ENCODE data around the gene PDZK1IP1.

Gene PDZK1IP1

DNA sequence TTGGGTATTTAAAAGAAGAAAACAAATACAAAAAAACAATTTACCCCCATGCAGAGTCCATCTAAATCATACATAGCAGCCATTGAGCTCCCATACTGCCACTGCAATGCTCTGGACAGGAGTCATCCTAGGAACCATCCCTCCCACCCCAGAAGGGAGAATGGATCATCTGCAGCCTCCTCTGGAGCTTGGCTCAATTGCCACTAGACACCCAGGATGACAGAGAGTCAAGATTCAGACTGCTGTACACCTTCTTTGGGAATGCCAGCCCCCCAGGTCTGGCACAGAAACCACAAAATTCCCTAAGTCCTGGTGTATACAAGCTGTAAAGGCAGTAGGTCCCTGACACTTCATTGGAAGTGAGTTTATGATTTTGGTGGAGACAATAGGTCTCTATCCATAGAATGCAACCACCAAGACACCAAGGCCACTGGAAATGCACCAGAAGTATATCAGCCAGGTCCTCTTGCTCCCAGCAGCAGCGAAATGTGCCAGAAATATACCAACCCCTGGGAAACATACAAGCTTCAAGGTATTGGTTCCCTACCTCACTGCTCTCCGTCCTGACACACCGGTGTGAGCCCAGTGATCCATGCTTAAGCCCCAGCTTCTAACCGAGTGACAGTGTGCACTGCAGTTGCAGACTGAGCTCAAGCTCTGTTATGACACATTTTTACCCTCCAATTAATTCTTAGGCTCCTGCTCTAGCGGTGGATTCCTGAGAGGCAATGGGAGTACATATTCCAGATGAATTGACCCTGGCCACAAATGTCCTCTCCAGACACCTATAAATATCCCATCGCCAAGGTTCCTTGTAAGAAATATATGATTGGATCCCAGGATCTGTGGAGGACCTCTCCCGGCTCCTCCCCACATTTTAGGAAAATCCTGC lies 37.8 kb upstream of the PDZK1IP1 start:
- no peaks in the 10 kb centered on the region for H3K27me3 Mint-ChIP-seq
- no peak overlapping the region for H3K27ac Mint-ChIP-seq (ENCODE audit: low read depth)
- peaks cover 7% of the 10 kb centered on the region for H3K36me3 Mint-ChIP-seq (ENCODE audit: insufficient read depth)
- no peak for ATAC-seq (replicated peaks; ENCODE audit: extremely low read depth, poor library complexity, severe bottlenecking)
- peaks cover 29% of the 10 kb centered on the region for H3K4me1 Mint-ChIP-seq
- DNase-seq (ENCODE audit: low spot score in 2 of 2): no peak
- no peaks in the 10 kb centered on the region for H3K9me3 Mint-ChIP-seq
- no peak overlapping the region for H3K4me3 Mint-ChIP-seq

DNA sequence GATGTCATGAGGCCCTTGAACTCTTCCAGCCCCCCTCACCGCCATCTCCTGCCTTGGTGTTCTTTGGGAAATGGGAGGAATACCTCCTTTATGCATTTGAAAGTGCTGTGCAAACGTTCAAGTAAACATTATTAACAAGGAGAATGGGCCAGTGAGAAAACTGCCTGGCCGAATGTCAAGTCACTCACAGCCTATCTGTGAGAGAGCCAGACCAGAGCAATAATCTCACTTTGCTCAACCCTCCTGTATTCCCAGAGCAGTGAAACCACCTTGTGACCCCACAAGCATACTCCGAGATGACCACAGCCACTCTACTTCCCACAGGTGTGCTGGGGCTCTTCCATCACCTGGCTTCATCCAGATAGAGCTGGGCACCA lies 37.0 kb upstream of the PDZK1IP1 start:
- Mint-ChIP-seq H3K36me3 (ENCODE audit: insufficient read depth) (peaks cover 7% of the 10 kb centered on the region), H3K27me3 (no peaks in the 10 kb centered on the region), H3K9me3 (no peaks in the 10 kb centered on the region), H3K27ac (ENCODE audit: low read depth) (no peak overlapping the region), H3K4me1 (peaks cover 23% of the 10 kb centered on the region), H3K4me3 (no peak overlapping the region)
- ATAC-seq (replicated peaks; ENCODE audit: extremely low read depth, poor library complexity, severe bottlenecking) (no peak), DNase-seq (ENCODE audit: low spot score in 2 of 2) (no peak)

DNA sequence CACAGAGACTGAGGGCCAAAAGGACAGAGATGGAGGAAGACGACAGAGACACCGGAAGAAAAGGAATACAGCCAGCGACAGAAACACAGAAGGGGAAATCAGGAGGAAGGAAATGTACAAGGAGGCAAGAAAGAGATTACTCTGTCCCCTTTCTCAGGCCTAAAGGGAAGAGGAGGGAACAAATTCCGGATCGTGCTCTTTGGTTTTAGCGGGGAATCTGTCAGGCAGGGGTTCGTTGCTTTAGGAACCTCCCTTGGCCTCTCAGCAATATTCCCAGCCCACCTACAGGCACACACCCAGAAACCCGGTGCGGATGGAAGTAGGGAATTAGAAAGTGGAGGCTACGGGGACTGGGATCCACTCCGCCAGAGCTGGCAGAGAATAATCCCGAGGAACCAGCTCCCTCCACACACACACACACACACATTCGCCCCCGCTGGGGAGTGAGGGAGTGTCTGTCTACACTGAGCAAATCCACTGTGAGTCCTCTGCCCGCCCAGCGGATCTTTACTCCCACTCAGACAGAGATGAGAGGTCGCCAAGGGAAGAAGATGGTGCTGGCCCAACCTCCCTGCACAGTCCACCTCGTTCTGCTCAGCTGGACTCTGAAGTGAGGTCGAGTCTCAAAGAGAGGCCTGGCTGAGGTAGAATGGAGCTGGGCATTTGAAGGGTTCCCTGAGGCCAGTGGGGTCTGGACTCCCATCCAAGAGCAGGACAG lies 36.4 kb upstream of the PDZK1IP1 start:
- Mint-ChIP-seq H3K36me3 (ENCODE audit: insufficient read depth) (peaks cover 6% of the 10 kb centered on the region), H3K27me3 (no peaks in the 10 kb centered on the region), H3K4me3 (peak overlapping the region; percentile 21), H3K9me3 (no peaks in the 10 kb centered on the region), H3K27ac (ENCODE audit: low read depth) (no peak overlapping the region), H3K4me1 (peaks cover 18% of the 10 kb centered on the region)
- no peak for DNase-seq (ENCODE audit: low spot score in 2 of 2)
- no peak for ATAC-seq (replicated peaks; ENCODE audit: extremely low read depth, poor library complexity, severe bottlenecking)

- peaks cover 10% of the 10 kb centered on the region for H3K4me1 Mint-ChIP-seq
- ATAC-seq (replicated peaks; ENCODE audit: extremely low read depth, poor library complexity, severe bottlenecking) (no peak), DNase-seq (ENCODE audit: low spot score in 2 of 2) (no peak)
- H3K4me3 Mint-ChIP-seq: peak overlapping the region; percentile 21
- H3K27me3 Mint-ChIP-seq: no peaks in the 10 kb centered on the region
- H3K36me3 Mint-ChIP-seq (ENCODE audit: insufficient read depth): peaks cover 3% of the 10 kb centered on the region
- H3K9me3 Mint-ChIP-seq: no peaks in the 10 kb centered on the region
- H3K27ac Mint-ChIP-seq (ENCODE audit: low read depth): no peak overlapping the region
These were observed 35.7 kb upstream of the PDZK1IP1 start for GRCh38 chr1:47225430-47226100.

DNA sequence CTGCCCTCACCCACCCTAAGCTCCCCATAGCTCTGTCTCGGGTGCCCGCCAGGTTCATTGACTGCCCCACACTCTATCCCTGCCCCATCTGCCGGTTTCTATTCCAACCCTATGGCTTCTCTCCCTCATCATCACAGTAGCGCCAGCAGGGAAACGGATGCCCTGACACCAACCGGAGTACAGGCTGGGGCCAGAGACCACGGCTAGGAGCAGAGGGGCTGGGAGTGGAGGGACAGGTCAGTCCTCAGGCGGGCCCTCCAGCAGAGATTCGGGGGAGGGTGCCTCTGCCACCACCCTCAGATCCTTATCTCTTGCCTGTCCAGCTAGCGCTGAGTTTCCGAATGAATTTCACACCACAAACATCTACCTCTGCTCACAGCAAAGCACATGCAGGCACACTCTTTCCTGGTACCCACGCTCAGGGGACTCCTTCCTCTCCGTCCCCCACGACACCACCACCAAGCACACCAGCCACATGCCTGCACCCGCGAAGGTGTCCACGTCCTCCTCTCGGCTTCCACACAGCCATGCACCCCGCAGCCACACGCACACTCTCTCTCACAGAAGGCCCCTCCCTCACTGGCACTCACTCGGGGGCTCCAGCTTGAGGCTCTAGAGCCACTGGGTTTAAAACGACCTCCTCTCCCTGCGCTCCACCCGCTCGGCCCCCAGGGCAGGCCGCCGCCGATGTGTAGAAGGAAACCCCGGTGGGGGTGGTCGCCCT lies 35.0 kb upstream of the PDZK1IP1 start:
- no peak overlapping the region for H3K27ac Mint-ChIP-seq (ENCODE audit: low read depth)
- no peak for DNase-seq (ENCODE audit: low spot score in 2 of 2)
- H3K4me1 Mint-ChIP-seq: peaks cover 3% of the 10 kb centered on the region
- H3K9me3 Mint-ChIP-seq: no peaks in the 10 kb centered on the region
- no peak for ATAC-seq (replicated peaks; ENCODE audit: extremely low read depth, poor library complexity, severe bottlenecking)
- H3K4me3 Mint-ChIP-seq: no peak overlapping the region
- no peaks in the 10 kb centered on the region for H3K27me3 Mint-ChIP-seq
- no peaks in the 10 kb centered on the region for H3K36me3 Mint-ChIP-seq (ENCODE audit: insufficient read depth)

DNA sequence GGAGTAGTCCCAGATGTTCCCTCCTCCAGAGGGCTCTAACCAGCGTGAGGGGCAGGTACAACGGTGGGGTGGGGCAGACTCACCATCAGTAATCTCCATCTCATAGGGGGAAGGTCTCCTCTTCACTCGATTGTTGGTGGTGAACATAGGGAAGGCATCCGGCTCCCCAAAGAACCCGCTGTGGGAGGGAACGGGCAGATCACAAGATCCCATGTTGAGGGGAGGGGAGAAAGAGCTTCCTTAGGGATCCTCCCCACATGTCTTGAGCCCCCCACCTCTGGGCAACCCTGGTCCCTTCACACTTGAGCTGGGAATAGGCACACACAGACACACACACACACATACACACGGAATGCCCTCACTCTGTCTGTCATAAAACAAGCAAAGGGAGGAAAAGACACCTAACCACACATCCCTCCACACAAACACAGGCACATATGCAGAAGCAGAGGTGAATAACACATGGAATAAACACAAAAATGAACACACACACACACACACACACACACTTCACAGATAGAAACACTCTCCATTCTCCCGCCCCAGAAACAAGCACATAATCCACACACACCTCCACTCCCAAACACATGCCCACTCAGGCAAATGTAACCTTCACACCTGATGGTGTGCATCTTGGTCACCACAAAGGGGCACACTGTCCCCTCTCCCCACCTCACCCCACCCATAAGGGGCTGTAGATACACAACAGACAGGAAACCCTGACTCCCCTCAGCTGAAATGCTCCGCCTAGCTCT lies 34.3 kb upstream of the PDZK1IP1 start:
- Mint-ChIP-seq H3K27ac (ENCODE audit: low read depth) (no peak overlapping the region), H3K27me3 (no peaks in the 10 kb centered on the region), H3K4me1 (no peaks in the 10 kb centered on the region), H3K4me3 (no peak overlapping the region), H3K9me3 (no peaks in the 10 kb centered on the region), H3K36me3 (ENCODE audit: insufficient read depth) (no peaks in the 10 kb centered on the region)
- DNase-seq (ENCODE audit: low spot score in 2 of 2): no peak
- ATAC-seq (replicated peaks; ENCODE audit: extremely low read depth, poor library complexity, severe bottlenecking): no peak

GRCh38 chr1:47223174-47223920 lies 33.5 kb upstream of the PDZK1IP1 start:
- Mint-ChIP-seq H3K27me3 (no peaks in the 10 kb centered on the region), H3K4me1 (no peaks in the 10 kb centered on the region), H3K9me3 (no peaks in the 10 kb centered on the region), H3K36me3 (ENCODE audit: insufficient read depth) (no peaks in the 10 kb centered on the region), H3K27ac (ENCODE audit: low read depth) (no peak overlapping the region), H3K4me3 (no peak overlapping the region)
- no peak for DNase-seq (ENCODE audit: low spot score in 2 of 2)
- no peak for ATAC-seq (replicated peaks; ENCODE audit: extremely low read depth, poor library complexity, severe bottlenecking)

GRCh38 chr1:47222476-47222875 lies 32.6 kb upstream of the PDZK1IP1 start:
- Mint-ChIP-seq H3K27ac (ENCODE audit: low read depth) (no peak overlapping the region), H3K4me1 (no peaks in the 10 kb centered on the region), H3K4me3 (no peak overlapping the region), H3K27me3 (no peaks in the 10 kb centered on the region), H3K9me3 (no peaks in the 10 kb centered on the region), H3K36me3 (ENCODE audit: insufficient read depth) (no peaks in the 10 kb centered on the region)
- ATAC-seq (replicated peaks; ENCODE audit: extremely low read depth, poor library complexity, severe bottlenecking) (no peak), DNase-seq (ENCODE audit: low spot score in 2 of 2) (no peak)

DNA sequence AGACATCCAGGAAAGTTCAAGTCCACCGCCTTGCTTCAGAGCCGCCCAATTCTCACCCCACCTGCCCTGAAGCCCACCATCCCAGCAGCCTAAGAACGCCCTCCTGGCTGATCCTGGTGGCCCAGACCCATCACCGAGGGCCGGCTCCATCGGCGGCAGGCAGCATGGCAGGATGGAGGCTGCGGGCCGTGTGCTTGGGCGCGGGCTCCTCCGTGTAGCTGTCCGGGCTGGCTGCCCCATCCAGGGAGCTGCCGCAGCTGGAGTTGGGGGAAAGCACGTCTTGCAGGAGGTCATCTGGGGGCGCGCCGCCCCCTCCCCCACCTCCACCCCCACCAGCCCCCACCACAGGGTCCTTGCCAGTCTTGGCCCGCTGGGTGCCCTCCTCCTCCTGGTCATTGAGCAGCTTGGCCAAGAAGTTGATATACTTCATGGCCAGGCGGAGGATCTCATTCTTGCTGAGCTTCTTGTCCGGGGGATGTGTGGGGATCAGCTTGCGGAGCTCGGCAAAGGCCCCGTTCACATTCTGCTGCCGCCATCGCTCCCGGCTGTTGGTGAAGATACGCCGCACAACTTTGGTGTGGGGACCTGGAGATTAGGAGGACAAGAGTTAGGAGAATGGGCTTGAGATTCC lies 29.9 kb upstream of the PDZK1IP1 start:
- Mint-ChIP-seq H3K4me3 (no peak overlapping the region), H3K27me3 (no peaks in the 10 kb centered on the region), H3K9me3 (no peaks in the 10 kb centered on the region), H3K4me1 (no peaks in the 10 kb centered on the region), H3K36me3 (ENCODE audit: insufficient read depth) (no peaks in the 10 kb centered on the region), H3K27ac (ENCODE audit: low read depth) (no peak overlapping the region)
- no peak for ATAC-seq (replicated peaks; ENCODE audit: extremely low read depth, poor library complexity, severe bottlenecking)
- no peak for DNase-seq (ENCODE audit: low spot score in 2 of 2)

- no peak overlapping the region for H3K4me3 Mint-ChIP-seq
- no peaks in the 10 kb centered on the region for H3K27me3 Mint-ChIP-seq
- no peaks in the 10 kb centered on the region for H3K4me1 Mint-ChIP-seq
- ATAC-seq (replicated peaks; ENCODE audit: extremely low read depth, poor library complexity, severe bottlenecking) (no peak), DNase-seq (ENCODE audit: low spot score in 2 of 2) (no peak)
- H3K36me3 Mint-ChIP-seq (ENCODE audit: insufficient read depth): no peaks in the 10 kb centered on the region
- H3K27ac Mint-ChIP-seq (ENCODE audit: low read depth): no peak overlapping the region
- H3K9me3 Mint-ChIP-seq: no peaks in the 10 kb centered on the region
These were observed 29.2 kb upstream of the PDZK1IP1 start for GRCh38 chr1:47219001-47219400.

All from central memory CD8-positive, alpha-beta T cell (primary cell).